ENCODE results near the gene MRPL49.
"Not testable (repeated sequence)": the region's sequence is repeated elsewhere in the genome, so short reads cannot be mapped to it uniquely, and the experiment has no call there.

The MRPL49 gene

DNA sequence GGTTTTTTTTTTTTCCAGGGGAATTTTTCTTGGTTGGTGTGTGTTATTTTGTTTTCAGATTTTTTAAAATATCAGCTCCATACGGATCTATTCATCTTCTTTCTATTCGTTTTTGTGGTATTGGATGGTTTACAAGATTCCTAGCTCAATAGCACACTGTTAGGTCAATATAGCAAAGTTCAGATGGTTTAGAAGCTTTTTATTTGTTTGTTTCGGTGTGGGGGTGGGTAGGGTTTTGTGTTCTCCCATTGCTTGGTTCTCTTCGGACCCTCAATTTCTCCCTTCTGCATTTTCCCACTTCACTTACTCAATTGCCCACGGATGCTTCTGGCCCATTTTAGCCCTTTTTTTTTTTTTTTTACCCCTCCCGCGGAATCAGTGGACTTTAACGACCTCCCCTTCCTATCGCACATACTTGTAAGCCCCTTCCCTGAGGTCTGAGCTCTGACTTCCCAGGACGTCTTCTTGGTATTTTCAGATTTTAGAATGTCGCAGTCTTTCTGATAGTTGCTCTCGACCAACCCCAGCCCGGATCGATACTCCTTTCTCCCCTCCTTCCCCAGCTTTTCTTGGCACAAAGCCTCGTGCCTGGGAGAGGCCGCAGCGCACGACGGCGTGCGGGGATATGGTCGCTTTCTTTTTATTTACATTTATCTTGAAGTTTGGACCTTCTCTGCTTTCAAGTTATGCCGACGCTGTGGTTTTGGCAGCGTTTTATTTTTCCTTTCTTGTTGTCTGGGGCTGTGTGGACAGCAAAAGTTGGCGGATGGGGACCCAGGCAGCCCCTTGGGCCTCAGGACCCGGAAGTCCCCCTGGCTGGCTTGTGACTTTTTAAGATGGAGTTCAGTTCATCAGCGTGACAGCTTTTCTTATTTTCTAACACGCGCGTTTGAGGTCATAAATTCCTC lies 43.5 kb downstream of the MRPL49 start:
- no peak for DNase-seq (ENCODE audit: low read depth in 2 of 2)

DNA sequence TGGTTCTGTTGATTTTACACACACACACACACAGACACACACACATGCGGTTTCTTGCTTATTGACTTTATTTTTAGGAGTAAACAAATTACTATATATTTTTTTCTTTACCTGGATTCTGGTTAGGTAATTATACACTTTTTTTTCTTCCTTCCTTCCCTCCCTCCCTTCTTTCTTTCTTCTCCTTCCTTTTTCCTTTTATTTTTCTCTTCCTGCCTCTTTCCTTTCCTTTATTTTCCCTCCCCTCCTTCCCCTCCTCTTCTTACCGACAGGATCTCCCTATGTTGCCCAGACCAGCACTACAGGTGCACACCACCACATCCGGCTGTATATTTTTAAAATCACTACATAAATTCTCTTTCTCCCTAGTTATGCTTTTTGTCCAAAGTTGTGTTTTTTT lies 44.8 kb downstream of the MRPL49 start:
- DNase-seq (ENCODE audit: low read depth in 2 of 2), result no peak

GRCh38 chr11:65167656-65168055 lies 45.5 kb downstream of the MRPL49 start:
- no peak for DNase-seq (ENCODE audit: low read depth in 2 of 2)

GRCh38 chr11:65169164-65169641 lies 47.1 kb downstream of the MRPL49 start:
- no peak for DNase-seq (ENCODE audit: low read depth in 2 of 2)

DNA sequence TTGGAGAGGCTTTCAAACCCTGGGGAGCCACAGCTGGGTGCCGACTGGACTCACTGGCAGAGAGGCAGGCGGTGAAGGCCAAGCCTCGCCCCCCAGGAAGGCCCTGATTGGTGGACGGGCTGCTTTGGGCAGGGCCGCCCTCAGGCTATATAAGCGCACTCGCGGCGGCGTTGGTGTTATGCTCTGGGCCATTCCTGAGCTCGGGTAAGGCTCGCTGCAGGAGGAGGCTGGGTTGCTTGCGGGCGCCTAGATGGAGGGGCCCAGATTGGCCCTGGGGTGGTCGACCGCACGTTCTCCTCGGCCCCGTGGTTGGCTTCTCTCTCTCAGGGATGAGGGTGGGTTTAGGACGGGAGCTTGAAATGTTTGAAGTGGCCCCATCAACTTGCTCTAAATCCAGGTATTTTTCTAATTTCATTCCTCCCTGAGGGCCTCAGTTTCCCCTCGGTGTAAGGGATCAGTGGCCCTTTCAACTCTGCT lies 48.0 kb downstream of the MRPL49 start, which contains the start of gene SPDYC:
Gene SPDYC, plus strand, starts transcription at position 176 of the 477 bp plus-strand sequence. CDS start 1,125 bp downstream, outside the sequence.
- no peak for DNase-seq (ENCODE audit: low read depth in 2 of 2)

DNA sequence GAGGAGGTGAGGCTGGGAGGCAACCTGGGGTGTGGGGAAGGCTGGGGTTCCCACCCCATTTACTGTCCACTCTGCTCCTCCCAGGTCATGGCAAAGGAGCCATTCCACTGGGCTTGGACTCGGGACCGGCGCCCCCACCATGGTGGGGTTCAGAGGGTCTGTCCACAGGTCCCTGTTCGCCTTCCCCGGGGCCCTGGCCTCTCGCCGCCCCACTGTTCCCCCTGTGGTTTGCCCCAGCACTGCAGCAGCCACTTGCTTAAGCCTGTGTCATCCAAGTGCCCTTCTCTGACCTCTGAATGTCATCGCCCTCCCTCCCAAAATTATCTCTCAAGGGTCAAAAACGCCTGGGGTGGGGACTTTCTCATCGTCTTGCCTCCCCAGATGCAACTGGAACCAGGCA lies 50.5 kb downstream of the MRPL49 start:
- DNase-seq (ENCODE audit: low read depth in 2 of 2), result no peak

- not testable (repeated sequence) for DNase-seq (ENCODE audit: low read depth in 2 of 2)
Observed at GRCh38 chr11:65174571-65175010, 52.5 kb downstream of the MRPL49 start.
